Vagina (tissue), 2 donors: Measurements from ENCODE around the gene PSMD7.

Experiments
- CTCF ChIP-seq, 3 experiments: fragments of 450-650 bp in 2 of 3; fragments of 200-600 bp in 1 of 3; sonication (generic) in 1 of 3; IDR thresholded peaks; one replicate each; pipeline ENCODE4 v1.5.1; 2017 to 2019; ENCODE audit warnings: antibody characterized with exemption in 3 of 3, mild to moderate bottlenecking in 2 of 3, moderate library complexity in 2 of 3
- POLR2A ChIP-seq, 2 donors: fragments of 450-650 bp; IDR thresholded peaks; one replicate each; pipeline ENCODE4 v1.6.1; 2017; ENCODE audit warnings: antibody characterized with exemption in 2 of 2, mild to moderate bottlenecking in 2 of 2, moderate library complexity in 2 of 2

GRCh38 chr16:74281300-74281699 lies 15.3 kb upstream of the PSMD7 start:
- TF ChIP-seq CTCF (IDR thresholded peaks at IDR 0.05) (no peak), POLR2A (IDR thresholded peaks at IDR 0.05) (no peak)
